Upper lobe of left lung (tissue), 6 donors: ENCODE data around the gene COASY. TPM values are rescaled to one million over a fixed set of nuclear protein-coding genes. Genes with fewer than 3 reads are reported as not detected.
A peak's percentile ranks its signal among the peaks of the same experiment; 100 is the strongest.

Source experiments
- ATAC-seq, 2 donors: fragments of 200-7000 bp; cut with Tn5 transposase; one replicate each; pipeline ENCODE4 v1.9.1; 2022; ENCODE audit warnings: mild to moderate bottlenecking in 2 of 2, moderate library complexity in 2 of 2; ENCODE audit not compliant: low FRiP score in 2 of 2
- DNase-seq, 2 donors: peaks; one replicate each; pipeline ENCODE4 v3.0.0-alpha.2; 2019 to 2020
- H3K27ac ChIP-seq, 4 donors: fragments of 200-600 bp; sonication (generic); one replicate each; pipeline ENCODE4 v1.5.1; 2016 to 2019
- H3K27me3 ChIP-seq, 4 donors: fragments of 200-600 bp; sonication (generic); one replicate each; pipeline ENCODE4 v1.5.1; 2017 to 2019
- H3K36me3 ChIP-seq, 4 donors: fragments of 200-600 bp; sonication (generic); one replicate each; pipeline ENCODE4 v1.5.1; 2016 to 2019
- H3K4me1 ChIP-seq, 4 donors: fragments of 200-600 bp; sonication (generic); one replicate each; pipeline ENCODE4 v1.5.1; 2018 to 2019
- H3K4me3 ChIP-seq, 4 donors: fragments of 200-600 bp; sonication (generic); one replicate each; pipeline ENCODE4 v1.5.1; 2017 to 2019; ENCODE audit warnings: mild to moderate bottlenecking in 2 of 4, moderate library complexity in 1 of 4
- H3K9me3 ChIP-seq, 4 donors: fragments of 200-600 bp; sonication (generic); one replicate each; pipeline ENCODE4 v1.5.1; 2018 to 2019
- CTCF ChIP-seq, 6 experiments: fragments of 450-650 bp in 4 of 6; fragments of 200-600 bp in 2 of 6; sonication (generic) in 2 of 6; IDR thresholded peaks; one replicate each; pipeline ENCODE4 v1.5.1; 2016 to 2019; ENCODE audit warnings: antibody characterized with exemption in 6 of 6
- EP300 ChIP-seq, 4 donors: sonication (generic); formaldehyde crosslinking; IDR thresholded peaks; one replicate each; pipeline ENCODE4 v1.5.1; 2017; ENCODE audit warnings: antibody characterized with exemption in 4 of 4, control low read depth in 2 of 4
- POLR2A ChIP-seq, 4 donors: fragments of 450-650 bp; IDR thresholded peaks; one replicate each; pipeline ENCODE4 v1.5.1; 2016 to 2017; ENCODE audit warnings: antibody characterized with exemption in 4 of 4, mild to moderate bottlenecking in 2 of 4
- POLR2AphosphoS5 ChIP-seq, 2 donors: sonication (generic); formaldehyde crosslinking; IDR thresholded peaks; one replicate each; pipeline ENCODE4 v1.5.1; 2017; ENCODE audit warnings: antibody characterized with exemption in 2 of 2
- WGBS, 2 donors: methylation state at CpG; one replicate each; pipeline ENCODE4 v1.1.5; 2017 to 2018; 5-methylcytosine and 5-hydroxymethylcytosine counted together
- total RNA-seq, 6 donors: library from RNA; depleted of rRNA in 4 of 6; stranded (reverse); fragments of >200 nt in 4 of 6; gene quantifications; one replicate each; pipeline versions ENCODE4 v1.1.0 to v1.2.1, GENCODE V29; 2016 to 2021
- donor health status: DM: no; HTN: no; CAD: no; lungs with moderate emphysema.
- donor health status: DM: no; HTN: yes; CAD: no; lungs with severe emphysema.

Gene COASY
- total RNA-seq, 6 donors from 2014 or later: 34.7 to 71.1 (median 51.4) TPM

DNA sequence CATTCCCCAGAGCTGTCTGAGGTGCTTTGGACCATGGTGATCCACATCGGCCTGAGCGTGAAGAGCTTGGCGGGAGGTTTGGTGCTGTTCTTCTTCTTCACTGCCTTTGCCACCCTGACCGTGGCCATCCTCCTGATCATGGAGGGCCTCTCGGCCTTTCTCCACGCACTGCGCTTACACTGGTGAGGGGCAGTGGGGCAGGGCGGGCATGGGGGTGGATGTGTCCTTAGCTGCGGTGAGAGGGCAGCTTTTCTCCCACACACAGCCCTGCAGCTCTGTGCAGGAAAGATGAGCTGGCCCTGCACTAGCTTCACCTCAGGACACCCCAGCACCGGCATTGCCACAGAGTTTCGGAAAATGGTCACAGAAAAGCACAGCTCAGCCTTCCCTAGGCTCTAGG is 47.7 kb upstream of the COASY start:
- peaks cover 4 to 50% (median 27%) of the 10 kb centered on the region in 4 donors for H3K36me3 ChIP-seq
- WGBS, 2 donors: 97% methylated on average over 11 of the region's 11 CpGs
- H3K27ac ChIP-seq: peak overlapping the region in 2 of 4 donors; percentile 8 to 78
- H3K4me3 ChIP-seq: no peak overlapping the region
- ATAC-seq: no peak
- TF ChIP-seq EP300 (IDR thresholded peaks at IDR 0.05): no peak
- TF ChIP-seq POLR2A (IDR thresholded peaks at IDR 0.05): no peak
- no peak for TF ChIP-seq POLR2AphosphoS5 (IDR thresholded peaks at IDR 0.05)
- no peak for TF ChIP-seq CTCF (IDR thresholded peaks at IDR 0.05)
- no peaks in the 10 kb centered on the region for H3K27me3 ChIP-seq
- H3K4me1 ChIP-seq: peaks cover 36 to 44% (median 38%) of the 10 kb centered on the region in 4 donors
- no peak for DNase-seq
- no peaks in the 10 kb centered on the region for H3K9me3 ChIP-seq

DNA sequence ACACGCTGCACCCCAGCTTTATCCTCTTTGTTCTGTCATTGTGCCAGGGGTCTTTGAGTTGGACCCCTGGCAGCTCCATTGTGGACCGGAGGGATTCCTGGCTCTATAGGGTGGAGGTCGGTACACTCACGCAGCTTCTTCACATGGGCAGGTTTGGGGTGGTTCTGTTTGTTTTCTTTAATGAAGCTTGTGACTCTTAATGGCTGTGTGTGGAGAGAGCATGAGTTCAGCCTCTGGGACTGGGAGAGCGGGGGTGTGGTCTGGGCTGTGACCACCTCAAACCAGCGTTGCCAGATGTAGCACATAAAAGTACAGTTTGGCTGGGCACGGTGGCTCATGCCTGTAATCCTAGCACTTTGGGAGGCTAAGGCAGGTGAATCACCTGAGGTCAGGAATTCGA is 47.1 kb upstream of the COASY start:
- peaks cover 4 to 44% (median 23%) of the 10 kb centered on the region in 4 donors for H3K36me3 ChIP-seq
- H3K4me1 ChIP-seq: peaks cover 42 to 49% (median 44%) of the 10 kb centered on the region in 4 donors
- H3K27me3 ChIP-seq: no peaks in the 10 kb centered on the region
- ATAC-seq (no peak), DNase-seq (no peak)
- WGBS, 2 donors: 90 to 91% methylated on average over 7 to 8 of the region's 8 CpGs
- peak overlapping the region in 2 of 4 donors; percentile 8 to 23 for H3K27ac ChIP-seq
- TF ChIP-seq POLR2AphosphoS5 (IDR thresholded peaks at IDR 0.05) (no peak), CTCF (IDR thresholded peaks at IDR 0.05) (no peak), POLR2A (IDR thresholded peaks at IDR 0.05) (no peak), EP300 (IDR thresholded peaks at IDR 0.05) (no peak)
- no peak overlapping the region for H3K4me3 ChIP-seq
- no peaks in the 10 kb centered on the region for H3K9me3 ChIP-seq

DNA sequence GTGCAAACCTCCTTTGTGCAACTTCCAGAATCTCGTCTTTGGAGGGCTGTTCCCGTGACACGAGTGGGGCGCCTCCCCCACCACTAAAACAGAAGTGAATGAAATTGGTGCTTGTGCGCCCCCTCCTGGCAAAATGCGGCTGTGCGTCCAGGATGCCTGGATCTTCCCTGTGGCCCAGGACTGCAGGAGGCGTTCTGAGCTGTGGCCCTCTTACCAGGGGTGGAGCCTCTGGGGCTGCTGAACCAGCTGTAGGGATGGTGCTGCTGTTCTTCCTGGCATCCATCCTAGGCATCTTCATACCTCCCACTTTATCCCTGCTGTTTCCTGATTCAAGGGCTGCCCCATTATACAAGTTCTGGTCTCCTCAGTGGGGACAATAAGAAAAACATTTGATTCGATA is 44.4 kb upstream of the COASY start:
- DNase-seq (peak; percentile 87 to 90), ATAC-seq (peak; percentile 75 to 83)
- WGBS, 2 donors: 6 to 18% methylated on average over 4 to 9 of the region's 9 CpGs
- Histone ChIP-seq H3K4me1 (peaks cover 66 to 74% (median 67%) of the 10 kb centered on the region in 4 donors), H3K9me3 (no peaks in the 10 kb centered on the region), H3K27me3 (no peaks in the 10 kb centered on the region), H3K36me3 (peaks cover 4 to 45% (median 28%) of the 10 kb centered on the region in 4 donors), H3K27ac (peak overlapping the region; percentile 84 to 92 (median 90)), H3K4me3 (no peak overlapping the region)
- peak; percentile 94 to 99 (median 96) for TF ChIP-seq CTCF (IDR thresholded peaks at IDR 0.05)
- no peak for TF ChIP-seq POLR2A (IDR thresholded peaks at IDR 0.05)
- peak; percentile 31 to 60 for TF ChIP-seq POLR2AphosphoS5 (IDR thresholded peaks at IDR 0.05)

DNA sequence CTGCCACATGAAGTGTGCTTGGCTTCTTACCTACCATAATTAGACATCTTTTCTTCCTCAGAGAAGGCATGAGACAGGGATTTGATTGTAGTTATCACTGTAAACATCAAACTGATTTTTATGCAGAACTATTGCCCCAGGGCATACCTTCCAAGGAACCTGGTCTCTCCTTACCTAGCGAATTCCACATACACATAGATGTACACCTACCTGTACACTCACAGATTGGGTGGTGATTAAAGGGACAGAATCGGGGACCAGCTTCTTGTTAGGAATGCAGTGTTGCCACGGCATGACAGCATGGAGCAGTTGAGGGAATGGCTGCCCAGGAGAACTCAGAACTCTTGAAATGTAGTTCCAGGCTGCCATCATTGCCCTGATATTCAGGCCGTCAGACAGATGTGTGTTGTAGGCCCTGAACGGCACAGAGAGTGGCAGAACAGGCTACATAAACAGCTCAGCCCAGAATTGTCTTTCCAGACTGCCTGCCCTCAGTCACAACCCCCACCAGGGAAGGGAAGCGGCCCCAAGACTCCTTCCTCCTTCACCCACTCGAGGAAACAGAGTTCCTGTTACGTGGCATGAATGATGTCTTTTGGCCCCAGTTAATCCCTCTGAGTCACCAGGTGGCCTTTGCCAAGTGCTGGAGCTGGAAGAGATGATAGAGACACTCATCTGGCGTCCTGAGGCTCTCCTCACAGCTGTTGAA is 43.7 kb upstream of the COASY start:
- TF ChIP-seq POLR2A (IDR thresholded peaks at IDR 0.05) (no peak), POLR2AphosphoS5 (IDR thresholded peaks at IDR 0.05) (peak; percentile 90 to 95), CTCF (IDR thresholded peaks at IDR 0.05) (peak in 2 of 6 experiments; percentile 10 to 18), EP300 (IDR thresholded peaks at IDR 0.05) (peak in 1 of 4 donors; percentile 74)
- WGBS, 2 donors: 26 to 42% methylated on average over 5 to 9 of the region's 9 CpGs
- H3K27me3 ChIP-seq: no peaks in the 10 kb centered on the region
- DNase-seq: peak in 1 of 2 donors; percentile 85
- H3K9me3 ChIP-seq: no peaks in the 10 kb centered on the region
- peak overlapping the region; percentile 84 to 92 (median 90) for H3K27ac ChIP-seq
- H3K4me3 ChIP-seq: no peak overlapping the region
- H3K4me1 ChIP-seq: peaks cover 69 to 73% (median 70%) of the 10 kb centered on the region in 4 donors
- peaks cover 4 to 50% (median 33%) of the 10 kb centered on the region in 4 donors for H3K36me3 ChIP-seq
- ATAC-seq: peak; percentile 45 to 80
